ENCODE results near the gene FOXI1.

- TF ChIP-seq CTCF (IDR thresholded peaks at IDR 0.05; ENCODE audit: insufficient read depth, low read depth, low read length) (no peak), EZH2 (IDR thresholded peaks at IDR 0.05; ENCODE audit: insufficient read depth, low read length) (no peak)
Observed at GRCh38 chr5:170103447-170103846, 2.2 kb upstream of the FOXI1 start.
